Fibroblast of gingiva (primary cell): ENCODE results near the gene CLN6.
"Not testable (repeated sequence)": the region's sequence is repeated elsewhere in the genome, so short reads cannot be mapped to it uniquely, and the experiment has no call there.

Experiments
- DNase-seq: peaks from one replicate; pipeline ENCODE4 v3.0.0-alpha.2; 2011; ENCODE audit warnings: low read depth

Gene CLN6

DNA sequence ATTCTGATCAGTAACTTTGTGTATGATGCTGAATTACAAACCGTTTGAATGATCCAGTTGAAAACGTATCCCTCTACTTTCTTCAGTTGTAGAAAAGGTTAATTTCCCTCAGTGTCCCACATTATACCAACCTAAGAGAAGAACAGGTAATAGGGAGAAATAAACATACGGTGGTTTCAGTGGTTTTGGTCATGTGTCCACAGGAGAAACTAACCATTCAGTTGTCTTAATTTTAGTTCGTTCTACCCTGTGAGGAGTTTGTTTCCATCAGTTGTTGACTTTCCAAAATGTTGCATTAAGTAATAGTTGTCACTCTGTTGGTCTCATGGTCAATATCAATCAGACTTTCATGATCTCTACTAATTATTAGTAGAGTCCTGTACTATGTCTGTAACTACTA lies 39.5 kb downstream of the CLN6 start:
- DNase-seq: no peak

DNA sequence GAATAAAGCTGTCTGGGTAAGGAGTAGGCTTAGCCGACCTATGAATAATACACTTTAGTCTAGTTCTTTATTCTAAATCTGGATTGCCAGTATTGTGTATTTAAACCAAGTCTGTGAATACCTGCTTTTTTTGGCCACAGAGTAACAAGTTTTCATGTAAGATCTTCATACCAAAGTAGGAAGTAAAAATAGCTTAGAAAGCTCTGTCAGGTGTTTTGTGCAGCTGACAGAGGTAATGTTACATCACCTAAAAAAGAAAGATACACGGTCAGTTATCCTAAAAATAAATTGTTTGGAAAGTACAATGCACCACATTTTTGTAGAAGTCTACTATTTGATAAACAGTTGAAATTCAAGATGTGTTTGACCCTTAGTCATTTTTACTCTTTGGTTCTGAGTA lies 40.9 kb downstream of the CLN6 start:
- no peak for DNase-seq

DNA sequence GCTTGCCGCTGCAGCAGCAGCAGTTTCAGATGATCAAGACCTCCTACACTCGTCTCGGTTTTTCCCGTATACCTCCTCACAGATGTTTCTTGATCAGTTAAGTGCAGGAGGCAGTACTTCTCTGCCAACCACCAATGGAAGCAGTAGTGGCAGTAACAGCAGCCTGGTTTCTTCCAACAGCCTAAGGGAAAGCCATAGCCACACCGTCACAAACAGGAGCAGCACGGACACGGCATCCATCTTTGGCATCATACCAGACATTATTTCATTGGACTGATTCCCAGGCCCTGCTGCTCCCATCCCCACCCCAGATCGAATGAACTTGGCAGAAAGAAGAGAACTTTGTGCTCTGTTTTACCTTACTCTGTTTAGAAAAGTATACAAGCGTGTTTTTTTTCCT lies 42.0 kb downstream of the CLN6 start:
- DNase-seq: peak; percentile 86

DNA sequence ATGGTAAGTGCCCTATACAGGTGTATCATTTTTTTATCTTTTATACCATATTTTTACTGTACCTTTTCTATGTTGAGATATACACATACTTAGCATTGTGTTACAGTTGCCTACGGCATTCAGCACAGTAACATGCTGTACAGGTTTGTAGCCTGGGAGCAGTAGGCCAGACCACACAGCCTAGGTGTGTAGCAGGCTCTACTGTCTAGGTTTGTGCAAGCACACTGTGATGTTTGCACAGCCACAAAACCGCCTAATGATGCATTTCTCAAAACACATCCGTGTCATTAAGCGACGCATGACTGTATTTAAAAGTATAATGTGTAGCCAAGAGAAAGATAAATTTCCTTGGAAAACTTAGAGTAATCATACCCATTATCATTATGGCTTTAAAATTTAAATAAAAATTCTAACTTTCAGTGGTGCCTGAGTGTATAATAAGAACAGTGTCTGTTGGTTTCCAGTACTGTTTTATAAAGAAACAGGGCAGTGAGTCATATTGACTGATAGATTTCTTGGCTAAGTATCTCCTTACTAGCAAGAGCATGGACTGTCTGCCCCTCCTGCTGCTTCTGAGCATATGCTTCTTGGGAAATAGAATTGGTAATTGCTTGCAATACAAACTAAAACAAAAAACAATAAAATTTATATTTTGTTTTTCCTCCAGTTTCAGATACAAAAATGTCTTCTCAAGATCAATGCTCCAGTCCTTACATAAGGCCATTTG lies 42.7 kb downstream of the CLN6 start:
- DNase-seq: peak; percentile 81

DNA sequence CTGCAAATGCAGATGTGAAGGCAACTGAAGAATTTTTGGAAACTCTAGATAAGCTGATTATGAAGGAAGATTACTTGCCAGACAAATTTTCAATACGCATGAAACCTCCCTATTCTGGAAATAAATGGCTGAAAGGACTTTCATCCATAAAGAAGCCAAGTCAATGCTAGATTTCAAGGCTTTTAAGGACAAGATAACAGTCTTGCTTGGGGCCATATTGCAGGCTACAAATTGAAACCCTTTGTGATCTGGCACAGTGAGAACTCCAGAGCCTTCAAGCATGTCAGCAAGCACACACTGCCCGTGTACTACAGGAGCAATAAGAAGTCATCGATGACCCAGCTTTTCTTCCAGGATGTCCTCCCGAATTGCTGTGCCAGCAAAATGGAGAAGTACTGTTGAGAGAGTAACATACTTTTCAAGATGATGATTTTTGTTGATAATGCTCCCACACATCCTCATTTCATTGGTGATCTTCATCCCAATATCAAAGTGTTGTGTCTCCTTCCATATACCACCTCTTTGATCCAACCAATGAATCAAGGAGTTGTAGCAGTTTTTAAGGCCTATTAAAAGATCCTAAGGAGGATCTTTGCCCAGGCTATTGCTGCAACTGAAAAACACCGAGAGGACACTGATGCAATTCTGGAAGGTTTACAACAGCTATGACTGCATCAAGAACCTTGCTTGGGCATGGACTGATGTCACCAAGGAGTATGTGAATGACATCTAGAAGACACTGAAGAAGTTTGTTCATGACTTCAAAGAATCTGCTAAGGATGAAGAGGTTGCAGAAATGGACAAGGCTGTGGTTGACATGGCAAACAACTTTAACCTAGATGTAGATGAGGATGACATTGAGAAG lies 44.7 kb downstream of the CLN6 start:
- DNase-seq: peak; percentile 32

DNA sequence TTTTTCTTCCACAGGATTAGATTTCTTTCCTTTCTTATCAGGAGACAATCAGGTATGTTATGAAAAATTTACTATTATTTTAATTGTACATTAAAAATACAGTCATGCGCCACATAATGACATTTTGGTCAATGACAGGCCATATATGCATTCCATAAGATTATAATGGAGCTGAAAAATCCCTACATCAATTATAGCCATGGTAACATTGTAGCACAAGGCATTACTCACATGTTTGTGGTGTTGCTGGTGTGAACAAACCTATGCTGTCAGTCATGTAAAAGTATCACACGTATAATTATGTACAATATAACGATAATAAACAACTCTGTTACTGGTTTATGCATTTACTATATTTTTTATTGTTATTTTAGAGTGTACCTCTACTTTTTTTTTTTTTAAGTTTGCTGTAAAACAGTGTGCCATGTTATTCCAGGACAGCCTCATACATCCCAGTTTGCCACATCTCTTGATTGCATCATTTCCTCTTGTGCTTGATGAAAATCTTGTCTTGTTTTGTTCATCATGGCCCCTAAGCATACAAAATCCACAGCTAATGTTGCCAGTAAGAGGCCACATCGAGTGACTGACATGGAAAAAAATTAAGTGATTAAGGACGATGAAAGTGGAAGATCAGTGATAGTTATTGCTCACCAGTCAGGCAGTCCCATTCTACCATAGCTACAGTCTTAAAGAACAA lies 45.8 kb downstream of the CLN6 start:
- peak; percentile 46 for DNase-seq

DNA sequence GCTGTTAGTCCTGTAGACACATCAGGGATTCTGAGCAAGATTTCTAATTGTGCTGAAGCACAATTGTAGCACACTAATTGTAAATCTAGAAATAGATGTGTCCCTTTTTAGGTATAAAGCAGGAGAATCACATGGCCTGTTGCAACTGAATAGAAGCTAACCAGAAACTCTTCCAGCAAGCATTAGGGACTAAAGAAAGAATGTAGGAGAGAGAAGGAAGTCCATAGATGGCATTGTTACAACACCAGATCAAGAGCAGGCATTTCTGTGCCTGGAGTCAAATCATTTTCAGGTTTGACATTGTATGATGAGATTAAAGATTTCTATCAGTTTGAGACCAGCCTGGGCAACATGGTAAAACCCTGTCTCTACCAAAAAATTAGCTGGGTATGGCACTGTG lies 51.8 kb downstream of the CLN6 start:
- DNase-seq: peak; percentile 73

DNA sequence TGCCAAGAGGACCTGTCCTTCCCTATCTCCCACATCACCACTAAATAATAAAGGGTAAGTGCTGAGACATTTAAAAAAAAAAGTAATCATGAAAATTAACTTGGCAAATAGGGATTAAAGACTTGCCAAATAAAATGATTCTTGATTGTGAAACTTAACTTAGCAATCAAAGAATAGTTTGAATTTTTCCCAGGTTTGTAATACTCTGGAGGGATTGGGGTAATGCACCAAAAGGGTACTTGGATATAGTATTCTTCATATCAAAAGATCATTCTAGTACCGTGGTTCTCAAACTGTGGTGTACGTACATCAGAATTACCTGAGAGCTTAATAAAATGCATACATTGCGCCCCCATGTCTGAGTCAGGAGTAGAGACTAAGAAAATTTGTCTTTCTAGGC lies 52.9 kb downstream of the CLN6 start:
- DNase-seq: peak; percentile 60

DNA sequence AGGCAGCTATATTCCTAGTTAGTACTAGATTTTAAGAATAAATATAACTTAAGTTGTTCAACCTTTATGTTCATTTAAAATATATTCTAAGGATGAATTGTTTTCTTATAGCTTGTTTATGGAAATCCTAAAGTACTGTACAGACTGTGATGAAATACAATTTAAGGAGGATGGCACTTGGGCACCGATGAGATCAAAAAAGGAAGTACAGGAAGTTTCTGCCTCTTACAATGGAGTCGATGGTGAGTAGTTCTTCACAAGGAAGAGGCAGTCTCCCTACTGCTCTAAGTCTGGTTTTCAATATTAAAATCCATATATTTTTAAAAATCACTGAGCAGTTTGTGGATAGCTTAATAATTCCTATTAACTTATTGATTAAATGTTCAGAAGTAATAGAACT lies 54.0 kb downstream of the CLN6 start:
- no peak for DNase-seq

DNA sequence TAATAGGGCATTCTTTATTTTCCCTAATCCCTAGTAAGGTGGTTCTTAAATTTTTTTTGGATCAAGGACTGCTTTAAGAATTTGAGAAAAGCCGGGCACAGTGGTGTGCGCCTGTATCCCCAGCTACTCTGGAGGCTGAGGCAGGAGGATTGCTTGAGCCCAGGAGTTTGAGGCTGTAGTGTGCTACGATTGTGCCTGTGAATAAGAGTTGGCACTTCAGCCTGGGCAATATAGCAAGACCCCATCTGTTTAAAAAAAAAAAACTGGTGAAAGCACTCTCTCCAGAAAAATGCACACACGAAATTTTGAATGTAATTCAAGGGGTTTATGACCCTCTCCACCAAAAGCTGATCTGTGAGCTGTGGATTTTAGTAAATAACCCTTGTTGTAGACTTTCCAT lies 56.4 kb downstream of the CLN6 start:
- no peak for DNase-seq

DNA sequence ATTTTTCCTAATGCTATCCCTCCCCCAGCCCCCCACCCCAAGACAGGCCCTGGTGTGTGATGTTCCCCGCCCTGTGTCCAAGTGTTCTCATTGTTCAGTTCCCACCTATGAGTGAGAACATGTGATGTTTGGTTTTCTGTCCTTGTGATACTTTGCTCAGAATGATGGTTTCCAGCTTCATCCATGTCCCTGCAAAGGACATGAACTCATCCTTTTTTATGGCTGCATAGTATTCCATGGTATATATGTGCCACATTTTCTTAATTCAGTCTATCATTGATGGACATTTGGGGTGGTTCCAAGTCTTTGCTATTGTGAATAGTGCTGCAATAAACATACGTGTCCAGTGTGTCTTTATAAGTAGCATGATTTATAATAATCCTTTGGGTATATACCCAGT lies 57.5 kb downstream of the CLN6 start:
- not testable (repeated sequence) for DNase-seq

DNA sequence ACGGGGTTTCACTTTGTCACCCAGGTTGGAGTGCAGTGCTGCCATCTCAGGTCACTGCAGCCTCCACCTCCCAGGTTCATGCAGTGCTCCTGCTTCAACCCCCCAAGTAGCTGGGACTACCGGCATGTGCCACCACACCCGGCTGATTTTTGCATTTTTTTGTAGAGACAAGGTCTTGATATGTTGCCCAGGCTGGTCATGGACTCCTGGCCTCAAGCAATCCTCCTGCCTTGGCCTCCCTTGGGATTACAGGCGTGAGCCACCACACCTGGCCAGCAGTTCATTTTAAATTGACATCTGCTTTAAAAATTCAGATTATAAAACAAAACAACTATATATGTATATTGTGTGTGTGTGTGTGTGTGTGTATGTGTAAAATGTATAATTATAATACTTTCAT lies 62.7 kb downstream of the CLN6 start:
- no peak for DNase-seq

DNA sequence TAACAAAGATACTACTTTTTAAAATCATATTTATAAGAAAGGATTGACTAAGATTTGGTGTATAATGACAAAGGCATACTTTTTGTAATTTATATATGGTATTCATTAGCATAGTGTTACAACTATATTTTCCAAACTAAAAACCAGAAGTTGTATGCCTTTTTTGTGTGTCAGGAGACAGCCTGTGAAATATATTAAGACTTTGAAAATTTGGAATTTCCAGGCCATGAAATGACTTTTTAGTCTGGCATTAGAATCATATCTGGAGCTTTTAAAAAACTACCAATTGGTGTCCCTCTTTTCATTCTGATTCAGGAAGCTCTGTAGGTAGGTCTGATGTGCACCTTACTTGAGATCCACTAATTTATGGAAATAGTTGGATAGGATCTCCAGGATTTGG lies 66.3 kb downstream of the CLN6 start:
- no peak for DNase-seq

DNA sequence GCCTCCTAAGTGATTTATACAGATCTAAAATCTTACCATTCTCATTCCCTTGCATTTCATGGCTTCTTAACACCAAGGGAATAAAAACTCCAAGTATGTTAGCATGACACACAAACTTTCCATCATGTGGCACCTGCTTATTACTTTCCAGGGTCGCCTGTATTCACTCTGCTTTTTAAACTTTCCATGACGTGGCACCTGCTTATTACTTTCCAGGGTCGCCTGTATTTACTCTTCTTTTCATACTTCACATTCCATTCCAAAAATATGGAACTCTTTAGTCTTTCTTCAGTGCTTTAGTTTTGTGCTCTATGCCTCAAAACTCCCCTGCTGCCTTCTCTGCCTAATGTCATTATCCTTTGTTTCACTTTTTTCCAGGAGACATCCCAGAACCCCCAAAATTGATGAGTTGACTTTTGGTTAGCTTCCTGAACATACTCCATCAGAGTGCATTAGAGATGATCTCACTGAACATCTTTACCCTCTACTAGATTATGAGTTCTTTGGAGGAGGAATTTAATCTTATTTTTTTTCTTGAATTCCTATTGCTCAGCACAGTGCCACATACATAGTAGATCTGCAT lies 71.4 kb downstream of the CLN6 start:
- peak; percentile 2 for DNase-seq

DNA sequence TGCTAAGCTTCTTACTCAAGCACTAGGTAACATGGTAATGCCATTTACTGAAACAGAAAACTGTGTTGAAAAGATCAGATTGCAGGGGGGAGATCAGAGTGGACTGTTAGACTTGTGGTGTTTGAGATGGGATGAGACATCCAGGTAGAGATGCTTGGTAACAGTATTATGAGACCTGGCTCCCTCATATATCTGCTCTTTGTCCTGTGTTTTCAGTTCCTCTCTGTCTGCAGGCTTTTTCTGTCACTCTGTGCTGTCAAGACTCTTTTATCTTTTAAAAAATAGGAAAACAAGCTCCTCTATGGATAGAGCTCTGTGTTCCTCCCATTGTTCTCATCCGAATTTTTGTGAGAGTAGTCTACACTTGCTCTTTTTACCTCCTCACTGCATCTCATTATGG lies 72.5 kb downstream of the CLN6 start:
- DNase-seq: no peak
